Mucosa of descending colon (tissue), 3 donors: ENCODE measurements around the gene GLT1D1. TPM values are rescaled to one million over a fixed set of nuclear protein-coding genes. Genes with fewer than 3 reads are reported as not detected.

Source experiments
- ATAC-seq: fragments of 200-7000 bp; cut with Tn5 transposase; one replicate; pipeline ENCODE4 v1.9.1; 2020; ENCODE audit warnings: mild to moderate bottlenecking, moderate library complexity
- DNase-seq, 3 donors: peaks; one replicate each; pipeline ENCODE4 v3.0.0-alpha.2; 2020
- H3K36me3 ChIP-seq: fragments of 200-600 bp; one replicate; pipeline ENCODE4 v1.8.0; 2021; ENCODE audit warnings: low read depth, mild to moderate bottlenecking
- H3K4me1 ChIP-seq: fragments of 200-600 bp; one replicate; pipeline ENCODE4 v1.8.0; 2021; ENCODE audit warnings: low read depth, mild to moderate bottlenecking
- H3K4me3 ChIP-seq: fragments of 200-600 bp; one replicate; pipeline ENCODE4 v1.8.0; 2021; ENCODE audit warnings: mild to moderate bottlenecking
- H3K9me3 ChIP-seq: fragments of 200-600 bp; one replicate; pipeline ENCODE4 v1.8.0; 2021; ENCODE audit warnings: mild to moderate bottlenecking
- intact Hi-C, 2 donors: fragments of 100-400 bp; cut with DNase I in 1 of 2; cut with micrococcal nuclease in 1 of 2; formaldehyde crosslinking; loops; one replicate each; pipeline versions ENCODE4 v1.11.0 to v1.11.1; 2022; cut with DNase I, micrococcal nuclease
- total RNA-seq, 3 donors: library from RNA; stranded (reverse); fragmentation: NEBNext Ultra II Directional in 2 of 3; extraction: Animal tissue kit (Norgen Biotek cat#: 25700) in 2 of 3; gene quantifications; one replicate each; pipeline versions ENCODE4 v1.2.1 to v1.2.4, GENCODE V29; 2021 to 2023
- TF ChIP-seq, protein P1 (sequence below): fragments of 200-600 bp; IDR thresholded peaks from one replicate; pipeline ENCODE4 v1.8.0; 2022; ENCODE audit warnings: antibody characterized with exemption, mild to moderate bottlenecking
- donor health status: DM: no; HTN: no; CAD: no; lungs with moderate emphysema.
- donor health status: DM: no; HTN: no; CAD: no.
- donor health status: DM: no; HTN: yes; CAD: no.

Gene GLT1D1
- total RNA-seq, 3 donors from 2014 or later = 0.65 to 0.73 TPM; not detected in 1

DNA sequence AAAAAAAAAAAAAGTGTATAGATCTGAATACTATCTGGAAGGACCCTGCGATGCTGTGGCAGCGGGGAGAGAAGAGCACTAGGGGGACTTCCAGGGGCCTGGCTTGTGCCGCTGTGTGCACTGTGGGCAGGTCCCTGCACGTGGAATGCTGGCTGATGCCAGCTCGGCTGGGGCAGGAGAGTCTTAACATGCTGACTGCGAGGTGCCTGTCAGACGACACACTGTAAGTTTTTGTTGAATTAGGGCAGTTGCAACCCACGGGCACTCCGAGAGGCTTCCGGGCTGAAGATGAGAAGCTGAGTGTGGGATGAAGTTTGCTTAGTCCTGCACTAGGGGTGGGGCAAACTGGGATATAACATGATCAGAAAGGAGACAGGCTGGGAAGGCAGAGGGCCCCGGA, 10.7 kb downstream of the GLT1D1 start:
- Histone ChIP-seq H3K4me3 (no peak overlapping the region), H3K9me3 (no peaks in the 10 kb centered on the region), H3K4me1 (no peaks in the 10 kb centered on the region), H3K36me3 (no peaks in the 10 kb centered on the region)
- DNase-seq (no peak), ATAC-seq (no peak)
- TF ChIP-seq, protein P1, sequence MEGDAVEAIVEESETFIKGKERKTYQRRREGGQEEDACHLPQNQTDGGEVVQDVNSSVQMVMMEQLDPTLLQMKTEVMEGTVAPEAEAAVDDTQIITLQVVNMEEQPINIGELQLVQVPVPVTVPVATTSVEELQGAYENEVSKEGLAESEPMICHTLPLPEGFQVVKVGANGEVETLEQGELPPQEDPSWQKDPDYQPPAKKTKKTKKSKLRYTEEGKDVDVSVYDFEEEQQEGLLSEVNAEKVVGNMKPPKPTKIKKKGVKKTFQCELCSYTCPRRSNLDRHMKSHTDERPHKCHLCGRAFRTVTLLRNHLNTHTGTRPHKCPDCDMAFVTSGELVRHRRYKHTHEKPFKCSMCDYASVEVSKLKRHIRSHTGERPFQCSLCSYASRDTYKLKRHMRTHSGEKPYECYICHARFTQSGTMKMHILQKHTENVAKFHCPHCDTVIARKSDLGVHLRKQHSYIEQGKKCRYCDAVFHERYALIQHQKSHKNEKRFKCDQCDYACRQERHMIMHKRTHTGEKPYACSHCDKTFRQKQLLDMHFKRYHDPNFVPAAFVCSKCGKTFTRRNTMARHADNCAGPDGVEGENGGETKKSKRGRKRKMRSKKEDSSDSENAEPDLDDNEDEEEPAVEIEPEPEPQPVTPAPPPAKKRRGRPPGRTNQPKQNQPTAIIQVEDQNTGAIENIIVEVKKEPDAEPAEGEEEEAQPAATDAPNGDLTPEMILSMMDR = no peak
- intact Hi-C loops = no loop called here

DNA sequence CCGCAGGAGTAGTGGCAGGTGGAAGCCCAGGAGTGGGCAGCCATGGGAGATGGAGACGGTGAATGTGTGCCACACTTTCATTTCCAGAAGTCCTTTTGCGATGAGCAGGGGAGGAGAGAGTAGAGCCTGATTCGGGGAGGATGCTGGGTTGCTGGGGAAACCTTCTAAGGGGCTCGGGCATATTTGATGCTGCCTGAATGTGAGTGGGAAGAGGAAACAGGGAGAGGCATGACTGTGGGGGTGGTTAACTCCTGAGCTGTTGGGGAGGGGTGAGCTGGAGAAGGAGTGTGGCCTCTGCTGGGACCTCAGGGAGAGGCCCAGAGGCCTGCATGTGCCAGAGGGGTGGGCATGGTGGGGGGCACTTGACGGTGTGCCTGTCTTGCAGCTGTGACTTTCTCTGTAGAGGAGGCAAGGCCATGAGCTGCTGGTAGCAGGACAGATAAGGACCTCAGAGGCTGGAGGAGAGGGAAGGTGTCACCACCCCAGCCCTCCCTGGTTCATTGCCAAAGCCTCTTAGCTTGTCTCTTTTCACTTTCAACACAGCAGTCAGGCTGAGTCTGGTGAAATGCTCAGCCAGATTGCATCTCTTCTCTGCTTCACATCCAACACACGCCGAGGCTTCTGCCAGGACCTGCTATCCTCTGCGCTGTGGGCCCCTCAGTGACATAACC, 11.4 kb downstream of the GLT1D1 start:
- DNase-seq = no peak
- no peak for ATAC-seq
- TF ChIP-seq, protein P1 = no peak
- H3K36me3 ChIP-seq = no peaks in the 10 kb centered on the region
- intact Hi-C loops = no loop called here
- H3K9me3 ChIP-seq = no peaks in the 10 kb centered on the region
- no peaks in the 10 kb centered on the region for H3K4me1 ChIP-seq
- H3K4me3 ChIP-seq = no peak overlapping the region

DNA sequence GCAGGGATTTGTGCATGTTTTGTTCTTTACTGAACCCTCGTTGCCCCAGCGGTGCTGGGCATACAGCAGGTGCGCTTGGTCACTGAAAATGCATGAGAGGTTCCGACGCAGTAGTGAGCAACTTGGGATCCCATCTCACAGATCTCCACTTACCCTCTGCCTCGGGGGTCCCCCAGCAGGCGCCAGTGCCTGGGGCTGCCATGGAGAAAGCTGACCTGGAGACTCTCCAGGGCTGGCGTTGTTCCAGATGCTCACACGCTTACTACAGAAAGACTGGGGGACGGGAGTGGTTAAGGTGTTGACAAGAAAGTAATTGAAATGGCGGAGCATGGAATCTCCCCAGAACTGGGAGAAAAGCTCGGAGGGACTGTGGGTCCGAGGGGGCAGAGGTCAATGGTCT, 14.2 kb downstream of the GLT1D1 start:
- DNase-seq (no peak), ATAC-seq (no peak)
- H3K4me3 ChIP-seq = no peak overlapping the region
- H3K36me3 ChIP-seq = no peaks in the 10 kb centered on the region
- intact Hi-C loops = no loop called here
- H3K4me1 ChIP-seq = no peaks in the 10 kb centered on the region
- TF ChIP-seq, protein P1 = no peak
- H3K9me3 ChIP-seq = no peaks in the 10 kb centered on the region

DNA sequence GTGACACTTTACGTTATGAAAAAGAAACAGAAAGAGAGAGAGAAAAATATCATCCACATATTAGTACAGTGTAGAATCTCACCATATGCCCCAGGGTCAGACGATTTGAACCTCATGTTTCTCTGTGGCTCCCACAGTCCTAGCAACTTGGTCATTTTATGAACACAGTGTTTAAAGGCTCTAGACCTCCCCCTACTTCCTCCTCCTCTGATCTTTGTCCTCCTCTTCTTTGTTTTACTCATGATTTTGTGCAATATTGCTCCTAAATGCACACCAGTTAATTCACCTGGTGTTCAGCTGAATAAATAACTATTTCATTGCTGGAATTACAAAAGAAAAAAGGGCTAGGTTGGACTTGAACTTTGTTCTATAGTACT, 18.2 kb downstream of the GLT1D1 start:
- H3K36me3 ChIP-seq = no peaks in the 10 kb centered on the region
- H3K4me3 ChIP-seq = no peak overlapping the region
- DNase-seq = no peak
- peaks cover 12% of the 10 kb centered on the region for H3K9me3 ChIP-seq
- TF ChIP-seq, protein P1 = no peak
- no peak for ATAC-seq
- H3K4me1 ChIP-seq = no peaks in the 10 kb centered on the region
- intact Hi-C loops = no loop called here

DNA sequence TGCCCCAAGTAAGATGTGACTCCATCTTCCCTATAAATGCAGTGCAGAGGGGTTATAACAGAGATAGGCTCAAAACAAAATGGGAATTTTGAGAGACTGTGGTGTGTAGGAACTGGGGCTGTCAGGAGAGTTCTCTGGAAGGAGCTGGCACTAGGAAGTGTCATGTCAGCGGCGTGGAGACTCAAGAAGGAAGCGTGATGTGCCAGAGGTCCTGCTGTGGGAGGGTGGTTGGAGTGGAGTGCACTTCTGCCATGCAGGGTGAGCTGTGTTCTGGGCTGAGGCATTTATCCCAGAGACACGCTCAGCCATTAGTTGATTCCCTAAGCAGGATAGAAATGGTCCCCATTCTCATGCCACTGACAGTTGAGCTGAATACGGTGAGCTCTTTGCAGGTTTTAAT, 19.0 kb downstream of the GLT1D1 start:
- no peaks in the 10 kb centered on the region for H3K4me1 ChIP-seq
- H3K36me3 ChIP-seq = no peaks in the 10 kb centered on the region
- intact Hi-C loops = no loop called here
- no peak overlapping the region for H3K4me3 ChIP-seq
- TF ChIP-seq, protein P1 = no peak
- DNase-seq (no peak), ATAC-seq (no peak)
- peaks cover 19% of the 10 kb centered on the region for H3K9me3 ChIP-seq

DNA sequence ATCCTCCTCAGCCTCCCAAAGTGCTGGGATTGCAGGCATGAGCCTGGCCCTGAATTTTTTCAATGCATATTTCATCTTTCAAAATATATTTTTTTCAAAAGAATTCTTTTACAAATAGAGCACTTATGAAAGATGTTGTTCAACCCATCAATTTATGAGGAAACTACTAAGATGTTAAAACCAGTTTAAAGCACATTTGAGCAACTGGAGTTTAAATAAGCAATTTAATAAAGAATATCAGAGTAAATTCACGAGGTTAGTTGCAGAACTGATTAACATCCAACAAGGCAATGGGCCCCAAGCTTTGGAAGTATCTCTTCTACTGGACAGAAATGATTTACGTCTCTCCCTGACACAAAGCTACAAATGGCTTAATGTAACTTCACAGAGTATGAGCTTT, 23.3 kb downstream of the GLT1D1 start:
- TF ChIP-seq, protein P1 = no peak
- H3K9me3 ChIP-seq = peaks cover 23% of the 10 kb centered on the region
- no peak overlapping the region for H3K4me3 ChIP-seq
- no peaks in the 10 kb centered on the region for H3K4me1 ChIP-seq
- intact Hi-C loops = no loop called here
- no peaks in the 10 kb centered on the region for H3K36me3 ChIP-seq
- ATAC-seq = no peak
- DNase-seq = no peak
